Caki2 (cell line): ENCODE measurements around the gene FOXD4. TPM values are rescaled to one million over a fixed set of nuclear protein-coding genes. Genes with fewer than 3 reads are reported as not detected.
"Not testable (repeated sequence)": the region's sequence is repeated elsewhere in the genome, so short reads cannot be mapped to it uniquely, and the experiment has no call there.

Experiments used
- DNase-seq: peaks from one replicate; pipeline ENCODE4 v3.0.0-alpha.2; 2015; ENCODE audit warnings: low read depth
- in situ Hi-C: cut with HindIII; loops from 2 replicates; pipeline ENCODE4 v1.10.0; 2016; ENCODE audit warnings: low sequenced_read_pairs, low pct_unique_long_range_greater_than_20kb, mixed read lengths
- total RNA-seq: library from RNA; depleted of rRNA; stranded (reverse); fragments of >200 nt; shearing (Covaris generic); gene quantifications from 2 replicates; pipeline ENCODE4 v1.2.3, GENCODE V29; 2014; ENCODE audit warnings: low replicate concordance; rRNA removed

FOXD4 gene
- total RNA-seq: not detected in 2 replicates

DNA sequence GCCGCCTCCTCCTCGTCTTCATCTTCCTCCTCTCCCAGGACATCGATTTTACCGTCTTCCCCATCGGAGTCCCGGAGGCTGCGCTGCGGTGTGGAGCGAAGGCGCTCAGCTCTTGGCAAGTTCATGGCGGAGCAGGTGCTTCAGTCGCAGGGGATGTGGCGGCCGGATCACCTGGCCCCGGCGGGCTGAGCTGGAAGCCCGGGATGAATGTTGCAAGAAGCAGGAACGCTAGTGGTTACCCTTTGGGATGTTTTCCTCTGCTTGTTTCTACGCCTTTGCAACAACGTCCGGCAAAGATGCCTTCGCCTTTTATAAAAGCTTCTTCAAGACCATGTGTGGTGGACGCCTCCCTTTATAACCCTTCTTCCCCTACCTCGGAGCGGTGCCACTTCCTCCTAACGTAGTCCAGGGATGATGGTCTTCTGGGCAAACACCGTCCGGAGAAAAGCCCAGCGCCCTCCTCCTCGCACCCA, at the start of gene FOXD4:
TSS of gene FOXD4 (minus strand) at position 423 of the 473 bp plus-strand sequence. CDS start at position 125, 298 bp downstream.
- in situ Hi-C loops, DNase-seq: not testable (repeated sequence)

DNA sequence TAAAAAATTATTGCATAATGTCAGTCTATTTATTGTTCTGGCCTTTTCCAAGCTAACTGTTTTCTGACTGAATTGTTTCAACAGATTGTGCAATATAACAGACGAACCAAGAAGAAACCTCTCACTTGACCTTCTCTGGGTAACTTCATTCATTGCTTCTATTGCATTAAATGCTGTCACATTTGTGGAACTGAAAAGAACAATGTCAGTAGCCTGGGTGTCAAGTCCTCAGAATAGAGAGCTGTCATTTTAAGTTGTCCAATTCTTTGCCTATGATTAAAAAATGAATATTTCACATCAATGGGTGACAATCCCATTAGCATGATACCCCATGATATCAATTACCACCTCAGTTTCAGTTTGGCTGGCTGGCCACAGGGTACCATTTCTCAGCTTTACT, 41.7 kb upstream of the FOXD4 start:
- in situ Hi-C loops, DNase-seq: not testable (repeated sequence)

DNA sequence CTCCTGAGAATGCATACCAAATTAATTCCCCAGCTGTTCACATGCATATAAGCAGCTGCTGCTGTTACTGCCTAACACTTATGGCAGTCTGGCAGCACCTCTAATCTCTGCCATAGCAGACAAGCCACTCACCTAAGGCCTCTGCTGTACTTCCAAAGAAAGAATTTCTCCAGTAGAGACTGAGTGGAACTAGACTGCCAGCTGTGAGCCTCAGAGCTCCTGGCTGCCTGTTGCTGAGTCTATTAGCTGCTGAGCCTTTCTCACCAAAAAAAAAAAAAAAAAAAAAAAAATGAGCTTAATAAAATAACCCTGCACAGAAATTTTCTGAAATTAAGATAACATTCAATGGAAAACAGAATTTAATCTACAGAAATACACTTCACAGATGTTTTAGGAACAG, 33.0 kb upstream of the FOXD4 start:
- in situ Hi-C loops, DNase-seq: not testable (repeated sequence)

DNA sequence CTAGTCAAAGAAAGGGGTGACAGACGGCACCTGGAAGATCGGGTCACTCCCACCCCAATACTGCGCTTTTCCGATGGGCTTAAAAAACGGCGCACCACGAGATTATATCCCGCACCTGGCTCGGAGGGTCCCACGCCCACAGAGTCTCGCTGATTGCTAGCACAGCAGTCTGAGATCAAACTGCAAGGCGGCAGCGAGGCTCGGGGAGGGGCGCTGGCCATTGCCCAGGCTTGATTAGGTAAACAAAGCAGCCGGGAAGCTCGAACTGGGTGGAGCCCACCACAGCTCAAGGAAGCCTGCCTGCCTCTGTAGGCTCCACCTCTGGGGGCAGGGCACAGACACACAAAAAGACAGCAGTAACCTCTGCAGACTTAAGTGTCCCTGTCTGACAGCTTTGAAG, 21.7 kb upstream of the FOXD4 start:
- DNase-seq, in situ Hi-C loops: not testable (repeated sequence)

DNA sequence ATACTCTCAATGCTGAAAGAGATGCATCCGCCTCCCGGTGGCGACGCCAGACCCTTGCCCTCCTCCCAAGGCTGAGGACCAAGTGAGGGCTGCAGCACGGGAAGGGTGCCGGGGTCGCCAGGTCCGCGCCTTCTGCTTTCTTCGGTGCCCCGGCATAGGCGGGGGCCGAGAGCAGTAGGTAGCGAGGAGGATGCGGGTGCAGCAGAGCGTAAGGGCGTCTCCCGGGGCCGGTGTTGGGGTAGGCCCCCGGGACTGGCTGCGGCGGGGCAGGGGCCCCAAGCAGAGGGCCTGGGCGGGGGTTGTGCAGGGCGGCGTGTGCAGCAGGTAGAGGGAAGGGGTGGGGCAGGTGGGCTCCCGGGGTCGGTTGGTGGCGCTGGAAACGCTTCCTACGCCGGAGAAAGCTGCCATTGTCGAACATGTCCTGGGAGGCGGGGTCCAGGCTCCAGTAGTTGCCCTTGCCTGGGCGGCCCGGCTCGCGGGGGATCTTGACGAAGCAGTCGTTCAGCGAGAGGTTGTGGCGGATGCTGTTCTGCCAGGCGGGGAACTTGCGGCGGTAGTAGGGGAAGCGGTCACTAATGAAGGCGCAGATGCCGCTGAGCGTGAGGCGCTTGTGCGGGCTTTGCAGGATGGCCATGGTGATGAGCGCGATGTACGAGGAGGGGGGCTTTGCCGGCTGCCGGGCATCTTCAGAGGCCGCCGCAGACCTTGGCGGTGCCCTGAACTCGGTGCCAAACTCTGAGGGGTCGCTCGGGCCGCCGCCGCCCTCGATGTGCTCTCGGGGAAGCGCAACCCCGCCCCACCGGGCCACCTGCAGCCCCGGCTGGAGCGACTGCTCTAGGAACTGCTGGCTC, 848 bp downstream of the FOXD4 start:
- DNase-seq, in situ Hi-C loops: not testable (repeated sequence)

DNA sequence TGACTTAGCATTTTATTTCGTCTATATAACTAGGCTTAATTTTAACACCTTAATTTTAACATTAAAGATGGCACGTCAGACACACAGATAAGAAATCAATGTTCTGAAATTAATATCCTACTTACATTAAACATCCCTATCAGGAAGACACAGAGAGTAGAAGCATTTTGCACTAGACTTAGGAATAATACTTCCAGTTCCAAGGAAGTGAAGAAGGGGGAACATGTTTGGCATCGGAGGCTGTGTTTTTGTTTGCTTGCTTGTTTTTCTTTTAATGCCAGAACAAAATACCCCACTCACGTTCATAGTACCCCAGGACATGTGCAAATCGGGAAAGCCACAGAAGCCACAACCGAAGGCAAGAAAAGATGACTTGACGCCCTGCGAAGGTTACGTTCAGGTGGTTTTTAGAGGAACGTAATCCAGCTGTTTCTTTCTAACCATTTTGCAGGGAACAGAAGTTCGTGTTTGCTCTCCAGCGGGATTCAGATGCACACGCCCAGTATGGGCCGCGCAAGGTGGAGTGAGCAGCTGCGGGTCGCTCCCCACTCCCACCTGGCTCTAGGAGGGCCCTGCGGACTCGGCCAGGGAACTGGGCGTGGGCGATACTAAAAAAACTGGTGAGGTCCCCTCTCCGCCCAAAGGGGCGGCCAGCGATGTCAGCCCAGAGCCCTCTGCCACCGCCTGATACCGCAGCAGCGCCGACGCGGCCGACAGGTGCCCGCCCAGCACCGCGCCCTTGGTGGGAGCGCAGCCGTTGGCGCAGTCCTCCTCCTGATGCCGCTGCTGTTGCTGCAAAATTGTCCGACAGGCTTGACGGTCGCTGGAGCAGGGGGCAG, 1.8 kb downstream of the FOXD4 start:
- in situ Hi-C loops, DNase-seq: not testable (repeated sequence)

DNA sequence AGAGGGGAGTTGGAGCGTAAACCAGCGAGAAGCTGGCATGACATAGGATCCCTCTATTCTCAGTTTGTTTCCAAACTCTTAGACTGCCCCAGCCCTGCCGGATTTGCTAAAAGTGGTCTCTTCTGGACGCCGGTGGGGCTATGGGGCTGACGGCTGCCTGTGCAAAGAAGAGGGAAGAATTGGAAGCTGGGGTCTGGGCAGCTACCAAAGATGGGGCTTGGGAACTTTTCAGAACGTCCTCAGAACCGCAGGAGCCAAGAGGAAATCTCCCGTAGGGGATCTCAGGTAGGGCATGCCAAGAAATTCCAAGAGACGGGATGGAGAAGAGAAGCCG, 3.1 kb downstream of the FOXD4 start:
- in situ Hi-C loops, DNase-seq: not testable (repeated sequence)

DNA sequence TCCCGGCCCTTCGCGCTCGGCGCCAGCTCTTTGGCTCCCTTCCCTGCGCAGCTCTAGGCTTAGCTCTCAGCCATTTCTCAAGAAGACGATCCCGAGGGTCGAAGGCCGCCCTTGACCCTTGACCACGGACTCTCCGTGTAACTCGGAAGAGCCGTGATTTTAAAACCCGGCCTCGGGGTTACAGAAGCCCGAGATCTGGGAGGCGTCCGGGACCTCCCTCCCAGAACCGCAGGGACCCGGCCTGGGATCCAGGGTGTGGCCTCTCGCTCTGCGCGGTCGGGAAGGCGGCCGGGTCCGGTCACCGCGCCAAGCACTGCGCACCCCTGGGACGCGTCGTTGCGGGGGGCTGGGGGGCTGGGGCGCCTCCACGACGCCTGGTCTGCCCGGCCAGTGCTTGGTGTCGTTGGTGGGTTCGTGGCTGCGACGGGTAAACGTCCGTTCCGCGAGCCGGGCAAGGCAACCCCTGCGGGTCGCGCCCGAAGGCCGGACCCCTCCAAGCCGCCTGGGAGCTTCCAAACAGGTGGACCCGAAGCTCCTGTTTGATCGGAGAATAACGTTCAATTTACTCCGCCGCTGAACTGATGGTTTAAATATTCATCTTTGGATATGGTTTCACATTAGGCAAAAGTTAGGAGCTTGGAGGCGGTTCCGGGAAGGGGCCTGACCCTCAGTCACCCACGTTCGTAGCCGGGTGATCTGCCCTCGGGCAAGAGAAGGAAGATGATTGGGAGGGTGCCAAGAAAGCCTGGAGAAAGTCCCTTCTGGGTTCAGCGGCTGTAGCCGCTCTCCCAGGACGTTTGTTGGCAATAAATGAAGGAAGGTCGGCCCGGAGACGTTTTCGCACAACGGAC, 3.7 kb downstream of the FOXD4 start:
- in situ Hi-C loops: not testable (repeated sequence)
- DNase-seq: peak; percentile 7

DNA sequence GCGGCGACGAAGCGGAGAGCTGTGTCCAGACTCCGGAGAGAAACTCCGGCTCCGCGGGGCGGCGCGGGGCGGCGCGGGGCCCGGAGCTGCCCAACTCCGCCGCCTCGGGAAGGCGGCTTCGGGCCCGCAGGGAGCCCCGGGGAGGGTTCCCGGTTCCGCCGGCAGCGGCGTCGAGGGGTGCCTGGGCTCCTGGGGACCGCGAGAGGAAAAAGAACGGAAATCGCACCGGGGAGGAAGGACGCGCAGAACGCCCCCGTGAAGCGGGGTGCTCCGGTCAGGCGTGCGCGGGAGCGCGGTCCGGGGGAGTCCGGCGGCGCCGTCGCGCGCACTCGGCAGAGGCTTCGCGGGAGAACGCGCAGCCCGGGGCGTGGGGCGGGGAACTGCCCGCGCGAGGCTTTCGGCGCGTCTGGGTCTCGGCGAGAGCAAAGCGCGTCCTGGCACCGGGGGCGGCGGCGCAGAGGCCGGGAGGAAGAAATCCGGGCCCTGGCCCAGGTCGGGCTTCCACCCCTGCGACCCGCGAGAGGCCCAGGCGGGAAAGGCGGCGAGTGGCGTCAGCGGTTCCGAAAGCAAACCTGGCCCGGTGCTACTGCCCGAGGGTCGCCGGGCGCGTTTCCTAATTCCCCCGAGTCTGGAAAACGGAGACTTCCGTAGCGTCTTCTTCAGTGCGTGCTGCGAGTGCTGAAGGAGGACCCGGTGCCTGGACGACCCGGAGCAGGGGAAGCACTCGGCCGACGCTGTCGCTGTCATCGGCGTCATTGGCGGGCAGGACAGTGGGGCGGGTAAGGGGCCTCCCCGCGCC, 4.5 kb downstream of the FOXD4 start:
- DNase-seq, in situ Hi-C loops: not testable (repeated sequence)

DNA sequence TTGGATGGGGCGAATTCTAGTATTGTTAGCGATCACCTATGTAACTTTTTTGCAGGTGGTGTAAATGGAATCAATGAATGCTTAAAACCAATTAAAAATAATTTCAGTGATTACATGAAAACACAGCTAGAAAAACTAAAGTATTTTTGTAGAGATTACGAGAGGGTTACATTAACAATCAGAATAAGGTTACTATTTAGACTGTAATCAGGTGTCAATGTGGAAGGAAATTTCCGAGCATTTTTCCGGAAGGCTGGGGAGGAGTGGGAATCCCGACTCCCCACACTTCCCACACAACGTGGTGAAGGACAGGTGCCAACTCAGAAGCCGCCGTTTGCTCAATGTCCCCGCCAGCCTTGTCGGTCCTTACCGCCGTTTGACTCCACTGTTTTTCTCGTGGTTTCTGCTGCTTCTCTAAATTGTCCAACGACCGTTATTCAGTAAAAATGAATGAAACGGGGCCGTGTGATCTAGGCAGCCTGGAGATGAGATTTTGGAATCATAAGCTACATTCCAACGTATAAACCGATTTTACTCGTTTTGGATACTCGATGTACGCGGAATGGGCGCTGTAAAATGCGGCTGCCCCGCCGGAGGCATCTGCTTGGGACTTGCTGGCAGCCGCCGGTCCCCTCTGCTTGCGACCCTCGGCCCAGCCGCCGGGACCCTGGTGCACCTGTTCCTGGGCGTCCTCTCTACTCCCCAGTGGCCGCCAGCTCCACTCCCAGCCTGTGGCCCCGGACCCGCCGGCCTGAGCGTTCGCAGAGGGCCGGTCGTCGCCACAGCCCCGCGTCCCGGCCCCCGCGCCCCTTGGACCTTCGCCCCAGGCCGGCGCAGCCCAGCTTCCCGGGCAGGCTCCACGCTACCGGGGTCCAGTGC, 5.4 kb downstream of the FOXD4 start:
- DNase-seq, in situ Hi-C loops: not testable (repeated sequence)

DNA sequence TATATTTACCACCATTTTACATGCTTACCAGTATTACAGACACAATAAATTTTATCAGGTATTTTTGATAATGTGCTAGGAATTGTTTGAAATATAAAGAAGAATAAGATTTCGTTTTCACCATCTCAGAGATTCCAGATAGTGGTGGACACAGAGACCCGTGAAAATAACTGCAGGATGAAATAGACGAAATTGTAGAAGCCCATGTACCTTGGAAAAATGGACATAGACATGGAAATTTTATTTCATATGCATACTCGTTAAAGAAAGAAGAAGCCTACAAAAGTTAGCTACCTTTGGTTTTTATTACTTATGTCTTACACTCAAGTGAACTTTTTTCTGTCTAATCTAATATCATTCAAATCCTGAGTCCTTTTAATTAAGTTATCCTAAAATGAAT, 7.5 kb downstream of the FOXD4 start:
- DNase-seq, in situ Hi-C loops: not testable (repeated sequence)

DNA sequence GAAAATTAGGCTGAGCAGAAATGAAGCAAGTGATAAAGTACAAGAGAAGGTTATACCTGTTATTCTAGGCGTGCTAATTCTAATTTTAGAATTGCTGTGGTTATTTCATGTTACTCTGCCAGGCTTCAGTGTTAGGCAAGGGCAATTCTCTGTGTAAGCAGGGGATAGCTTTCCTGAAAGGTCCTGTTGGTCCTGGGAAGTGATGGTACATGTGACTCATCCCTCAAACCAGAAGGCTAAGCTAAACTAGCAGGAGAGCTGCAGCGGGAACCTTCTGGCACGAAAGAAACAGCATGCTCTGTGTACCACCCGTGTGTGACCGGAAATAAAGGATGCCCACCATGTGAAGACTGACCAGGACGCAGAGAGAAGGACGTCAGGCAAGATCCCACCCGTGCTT, 8.7 kb downstream of the FOXD4 start:
- DNase-seq, in situ Hi-C loops: not testable (repeated sequence)

DNA sequence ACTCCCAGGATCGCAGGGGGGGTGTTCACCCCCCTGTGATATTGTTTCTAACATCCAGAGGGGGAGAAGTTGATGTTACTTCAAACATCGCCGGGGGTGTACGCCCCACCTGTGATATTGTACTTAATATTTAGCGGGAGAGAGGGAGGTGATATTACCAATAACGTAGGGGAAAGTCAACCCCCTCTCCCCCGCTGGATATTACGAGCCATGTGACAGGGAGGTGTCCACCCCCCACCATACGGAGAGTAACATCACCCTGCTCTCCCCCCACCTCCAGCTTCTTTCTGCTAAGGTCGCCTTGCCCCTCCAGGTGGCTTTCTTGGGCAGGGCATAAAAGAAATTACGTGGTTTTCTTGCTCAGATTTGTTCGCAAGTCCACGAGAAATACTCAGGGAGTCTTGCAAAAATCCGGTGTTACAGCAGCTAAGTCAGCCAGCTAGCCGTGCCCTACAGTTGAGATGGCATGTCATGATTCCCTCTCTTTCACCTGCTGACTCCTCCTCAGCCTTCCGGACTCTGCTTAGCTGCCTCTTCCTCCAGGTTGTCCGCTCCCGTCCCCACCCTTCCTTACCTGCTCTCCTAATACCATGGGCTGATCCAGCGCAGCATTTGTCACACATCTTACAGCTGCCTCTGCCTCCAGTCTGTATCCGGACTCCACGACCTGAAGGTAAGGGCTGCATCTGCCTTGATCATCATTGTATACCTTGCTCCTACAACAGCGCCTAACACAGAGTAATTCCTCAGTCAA, 9.3 kb downstream of the FOXD4 start:
- in situ Hi-C loops, DNase-seq: not testable (repeated sequence)

DNA sequence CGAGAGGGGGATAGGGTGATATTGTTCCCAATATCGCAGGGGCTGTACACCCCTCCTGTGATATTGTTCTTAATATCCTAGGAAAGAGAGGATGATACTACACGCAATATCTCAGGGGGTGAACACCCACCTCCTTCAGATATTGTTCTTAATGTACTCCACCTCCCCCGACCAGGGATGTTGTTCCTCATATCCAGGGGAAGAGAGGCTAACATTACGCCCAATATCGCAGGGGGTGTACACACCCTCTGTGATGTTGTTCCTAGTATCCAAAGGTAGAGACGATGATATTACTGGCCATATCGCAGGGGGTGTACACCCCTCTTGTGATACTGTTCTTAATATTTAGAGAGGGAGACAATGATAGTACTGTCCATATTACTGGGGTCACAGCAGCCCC, 12.2 kb downstream of the FOXD4 start:
- DNase-seq, in situ Hi-C loops: not testable (repeated sequence)

DNA sequence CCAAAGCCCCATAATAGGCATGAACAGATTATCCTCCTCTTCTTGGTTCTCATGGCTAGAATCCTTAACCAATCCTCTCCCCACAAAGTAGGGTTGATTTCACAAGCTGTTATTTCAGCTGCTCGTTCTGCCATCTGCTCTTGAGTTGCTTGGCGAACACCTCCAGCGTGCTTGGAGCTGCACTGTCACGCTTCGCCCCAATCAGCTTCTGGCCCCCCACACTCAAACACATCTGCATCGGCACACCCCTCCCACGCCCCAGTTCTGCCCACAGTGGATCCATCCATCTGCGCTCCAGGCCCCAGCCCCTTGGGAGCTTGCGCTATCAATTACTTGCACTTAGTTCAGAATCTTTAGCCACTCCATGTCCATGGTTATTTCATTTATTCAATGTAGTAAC, 17.8 kb downstream of the FOXD4 start:
- in situ Hi-C loops, DNase-seq: not testable (repeated sequence)

DNA sequence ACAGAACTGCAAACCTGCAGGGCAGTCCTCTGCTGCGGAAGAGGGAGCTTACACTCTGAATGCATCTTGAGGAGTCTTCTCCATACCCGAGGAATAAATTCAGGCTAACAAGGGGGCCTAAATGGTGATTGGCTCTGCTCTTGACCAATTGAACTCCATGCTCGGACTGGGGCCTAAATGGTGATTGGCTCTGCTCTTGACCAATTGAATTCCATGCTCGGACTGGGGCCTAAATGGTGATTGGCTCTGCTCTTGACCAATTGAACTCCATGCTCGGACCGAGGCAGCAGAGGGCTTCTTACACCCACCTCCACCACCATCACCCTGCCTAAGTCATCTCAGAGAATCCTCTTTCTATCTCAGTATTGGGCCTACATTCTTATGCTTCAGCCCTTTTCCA, 18.4 kb downstream of the FOXD4 start:
- in situ Hi-C loops, DNase-seq: not testable (repeated sequence)
